ENCODE data around the gene MGMT.

DNA sequence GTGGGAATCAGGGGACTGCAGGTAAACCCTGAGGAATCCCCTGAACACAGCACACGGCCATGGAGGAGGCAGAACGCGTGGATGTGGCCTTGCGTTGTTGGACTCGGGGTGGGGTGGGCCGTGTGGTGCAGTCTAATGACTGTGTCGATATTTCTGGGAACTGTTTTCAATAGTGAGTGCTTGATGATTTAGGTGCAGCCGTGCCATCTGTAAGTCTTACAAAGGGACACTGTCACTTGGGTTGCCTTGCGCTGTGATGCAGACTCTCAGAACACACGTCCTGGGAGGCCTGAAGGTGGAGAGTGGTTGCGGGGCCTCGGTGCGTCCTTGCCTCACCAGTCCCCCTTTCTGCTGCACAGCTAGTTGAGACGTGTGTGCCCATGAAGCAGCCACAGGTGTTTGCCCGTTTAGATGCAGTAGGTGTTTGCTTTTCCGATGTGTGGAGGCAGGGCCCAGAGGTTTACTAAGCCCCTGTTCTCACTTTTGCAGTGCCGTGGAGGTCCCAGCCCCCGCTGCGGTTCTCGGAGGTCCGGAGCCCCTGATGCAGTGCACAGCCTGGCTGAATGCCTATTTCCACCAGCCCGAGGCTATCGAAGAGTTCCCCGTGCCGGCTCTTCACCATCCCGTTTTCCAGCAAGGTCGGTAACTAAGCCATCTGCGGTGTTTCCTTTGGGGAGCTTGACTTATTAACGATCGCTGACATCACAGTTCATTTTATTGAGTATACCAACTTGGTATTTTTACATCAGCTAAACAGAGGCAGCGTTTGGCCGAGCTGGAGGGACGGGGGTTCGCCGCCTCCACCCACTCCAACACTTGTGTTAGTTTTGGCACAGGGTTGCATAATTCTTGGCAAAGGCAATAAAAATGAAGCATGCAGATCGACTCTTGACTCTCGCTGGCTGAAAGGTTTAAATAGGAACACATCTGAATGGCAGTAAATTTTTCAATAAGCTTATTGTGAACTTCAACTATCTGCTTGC lies 240.7 kb downstream of the MGMT start:
- TF ChIP-seq POLR2A (IDR thresholded peaks at IDR 0.05) (no peak), EP300 (IDR thresholded peaks at IDR 0.05) (no peak), POLR2AphosphoS5 (IDR thresholded peaks at IDR 0.05) (no peak)
- TF ChIP-seq, protein P1, sequence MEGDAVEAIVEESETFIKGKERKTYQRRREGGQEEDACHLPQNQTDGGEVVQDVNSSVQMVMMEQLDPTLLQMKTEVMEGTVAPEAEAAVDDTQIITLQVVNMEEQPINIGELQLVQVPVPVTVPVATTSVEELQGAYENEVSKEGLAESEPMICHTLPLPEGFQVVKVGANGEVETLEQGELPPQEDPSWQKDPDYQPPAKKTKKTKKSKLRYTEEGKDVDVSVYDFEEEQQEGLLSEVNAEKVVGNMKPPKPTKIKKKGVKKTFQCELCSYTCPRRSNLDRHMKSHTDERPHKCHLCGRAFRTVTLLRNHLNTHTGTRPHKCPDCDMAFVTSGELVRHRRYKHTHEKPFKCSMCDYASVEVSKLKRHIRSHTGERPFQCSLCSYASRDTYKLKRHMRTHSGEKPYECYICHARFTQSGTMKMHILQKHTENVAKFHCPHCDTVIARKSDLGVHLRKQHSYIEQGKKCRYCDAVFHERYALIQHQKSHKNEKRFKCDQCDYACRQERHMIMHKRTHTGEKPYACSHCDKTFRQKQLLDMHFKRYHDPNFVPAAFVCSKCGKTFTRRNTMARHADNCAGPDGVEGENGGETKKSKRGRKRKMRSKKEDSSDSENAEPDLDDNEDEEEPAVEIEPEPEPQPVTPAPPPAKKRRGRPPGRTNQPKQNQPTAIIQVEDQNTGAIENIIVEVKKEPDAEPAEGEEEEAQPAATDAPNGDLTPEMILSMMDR (IDR thresholded peaks at IDR 0.05), result no peak
